Natural killer cell (primary cell): ENCODE data around the gene LEFTY1. TPM values are rescaled to one million over a fixed set of nuclear protein-coding genes. Genes with fewer than 3 reads are reported as not detected.
A peak's percentile ranks its signal among the peaks of the same experiment; 100 is the strongest.

Source experiments
- ATAC-seq, 3 donors: fragments of 150-1000 bp in 2 of 3; fragments of 200-7000 bp in 1 of 3; cut with Tn5 transposase; 1 replicate in 1 of 3; 2 replicates in 2 of 3; pipeline ENCODE4 v1.10.0; 2021; ENCODE audit warnings: mild to moderate bottlenecking in 2 of 3, moderate library complexity in 2 of 3
- DNase-seq, 2 donors: peaks; one replicate each; pipeline versions ENCODE4 v3.0.0 to v3.0.0-alpha.2; 2013 to 2021; ENCODE audit warnings: mixed read lengths in 1 of 2
- H3K27ac ChIP-seq: one replicate; pipeline ENCODE4 v1.5.1; 2013; ENCODE audit warnings: mild to moderate bottlenecking, low read length
- H3K27me3 ChIP-seq: one replicate; pipeline ENCODE4 v1.6.1; 2013; ENCODE audit warnings: low read length; ENCODE audit not compliant: control insufficient read depth, insufficient read depth
- H3K36me3 ChIP-seq: one replicate; pipeline ENCODE4 v1.6.1; 2013; ENCODE audit warnings: low read length; ENCODE audit not compliant: control insufficient read depth, insufficient read depth
- H3K4me1 ChIP-seq: one replicate; pipeline ENCODE4 v1.6.1; 2013; ENCODE audit warnings: low read length; ENCODE audit not compliant: control insufficient read depth, insufficient read depth
- H3K4me3 ChIP-seq: one replicate; pipeline ENCODE4 v1.5.1; 2013; ENCODE audit warnings: low read length
- H3K9me3 ChIP-seq: one replicate; pipeline ENCODE4 v1.6.1; 2013; ENCODE audit warnings: low read length; ENCODE audit not compliant: control insufficient read depth, insufficient read depth
- H3K27ac Mint-ChIP-seq, 2 donors: one replicate each; pipeline ENCODE4 v1.8.0; 2022; ENCODE audit warnings: mild to moderate bottlenecking in 2 of 2, mixed read lengths in 2 of 2, moderate library complexity in 1 of 2
- H3K27me3 Mint-ChIP-seq, 2 donors: one replicate each; pipeline ENCODE4 v1.8.0; 2022; ENCODE audit warnings: low read depth in 2 of 2, mixed read lengths in 2 of 2
- H3K36me3 Mint-ChIP-seq: one replicate; pipeline ENCODE4 v1.8.0; 2022; ENCODE audit warnings: mixed read lengths
- H3K4me1 Mint-ChIP-seq, 2 donors: one replicate each; pipeline ENCODE4 v1.8.0; 2022; ENCODE audit warnings: mixed read lengths in 2 of 2
- H3K4me3 Mint-ChIP-seq: one replicate; pipeline ENCODE4 v1.8.0; 2022; ENCODE audit warnings: mild to moderate bottlenecking, moderate library complexity, mixed read lengths
- H3K9me3 Mint-ChIP-seq, 2 donors: one replicate each; pipeline ENCODE4 v1.8.0; 2022; ENCODE audit warnings: mixed read lengths in 2 of 2
- CTCF ChIP-seq: fragments of 200-600 bp; IDR thresholded peaks from one replicate; pipeline ENCODE4 v1.8.0; 2022; ENCODE audit warnings: antibody characterized with exemption
- WGBS: methylation state at CpG from one replicate; pipeline ENCODE4 v1.1.7; 2013; ENCODE audit warnings: missing lambda C conversion rate; ENCODE audit not compliant: insufficient coverage; 5-methylcytosine and 5-hydroxymethylcytosine counted together
- intact Hi-C: fragments of 100-400 bp; cut with micrococcal nuclease; formaldehyde crosslinking; loops from one replicate; pipeline ENCODE4 v1.14.2; 2022
- total RNA-seq, 4 donors: library from RNA; stranded (reverse); fragments of 120-200 nt in 1 of 4; gene quantifications; one replicate each; pipeline versions ENCODE4 v1.2.3 to v1.2.4, GENCODE V29; 2013 to 2022

LEFTY1 gene
- total RNA-seq, 3 donors from 2014 or later (not counting 1 experiment from before 2014, with no cell fraction given) = not detected

DNA sequence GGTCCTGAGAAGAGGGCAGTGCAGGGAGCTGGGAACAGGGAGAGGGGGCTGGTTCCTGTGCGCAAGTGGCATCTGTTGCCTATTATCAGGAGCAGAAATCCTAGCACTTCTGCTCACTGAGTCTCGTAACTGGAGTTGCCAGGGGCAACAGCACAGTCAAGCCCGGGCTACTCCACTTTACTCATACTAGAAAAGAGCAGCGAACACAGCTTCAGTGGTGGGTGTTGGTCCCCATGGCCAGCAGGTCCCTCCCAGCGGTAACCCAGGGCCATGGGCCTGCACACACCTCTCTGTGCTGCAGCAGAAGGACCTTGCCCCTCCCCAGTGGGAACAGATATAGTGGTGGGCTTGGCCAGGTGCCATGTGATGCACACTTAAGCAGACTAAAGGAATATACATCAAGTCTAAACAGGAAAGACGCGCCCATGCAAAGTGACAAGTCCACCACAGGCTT is 26.6 kb upstream of the LEFTY1 start:
- intact Hi-C loops = no loop called here
- ATAC-seq (peak in 1 of 3 donors; percentile 22), DNase-seq (no peak)
- Histone ChIP-seq H3K9me3 (no peaks in the 10 kb centered on the region), H3K27me3 (no peaks in the 10 kb centered on the region), H3K4me3 (no peak overlapping the region), H3K4me1 (peaks cover 23% of the 10 kb centered on the region), H3K27ac (no peak overlapping the region), H3K36me3 (peaks cover 30% of the 10 kb centered on the region)
- no peak for TF ChIP-seq CTCF
- Mint-ChIP-seq H3K27ac (peak overlapping the region in 1 of 2 donors; percentile 61), H3K9me3 (no peaks in the 10 kb centered on the region), H3K36me3 (no peaks in the 10 kb centered on the region), H3K4me1 (peaks cover 32 to 39% of the 10 kb centered on the region in 2 donors), H3K4me3 (peak overlapping the region; percentile 28), H3K27me3 (no peaks in the 10 kb centered on the region)
- 90% methylated on average over 7 of the region's 7 CpGs for WGBS

- Histone ChIP-seq H3K9me3 (no peaks in the 10 kb centered on the region), H3K36me3 (peaks cover 26% of the 10 kb centered on the region), H3K4me1 (peaks cover 23% of the 10 kb centered on the region), H3K27ac (no peak overlapping the region), H3K4me3 (no peak overlapping the region), H3K27me3 (no peaks in the 10 kb centered on the region)
- Mint-ChIP-seq H3K27me3 (no peaks in the 10 kb centered on the region), H3K27ac (peak overlapping the region in 1 of 2 donors; percentile 61), H3K36me3 (no peaks in the 10 kb centered on the region), H3K4me3 (no peak overlapping the region), H3K4me1 (peaks cover 33 to 42% of the 10 kb centered on the region in 2 donors), H3K9me3 (no peaks in the 10 kb centered on the region)
- 97% methylated on average over 4 of the region's 6 CpGs for WGBS
- TF ChIP-seq CTCF = no peak
- ATAC-seq = no peak
- no peak for DNase-seq
- intact Hi-C loops = no loop called here
Measured at GRCh38 chr1:225914947-225915346, 26.0 kb upstream of the LEFTY1 start.

GRCh38 chr1:225914391-225914790 is 25.4 kb upstream of the LEFTY1 start:
- 86% methylated on average over 6 of the region's 6 CpGs for WGBS
- H3K9me3 Mint-ChIP-seq = no peaks in the 10 kb centered on the region

More at GRCh38 chr1:225914391-225914790, 25.4 kb upstream of the LEFTY1 start:
- Histone ChIP-seq H3K4me1 (peaks cover 23% of the 10 kb centered on the region), H3K27ac (no peak overlapping the region), H3K27me3 (no peaks in the 10 kb centered on the region), H3K4me3 (no peak overlapping the region), H3K9me3 (no peaks in the 10 kb centered on the region), H3K36me3 (peaks cover 20% of the 10 kb centered on the region)
- peaks cover 36 to 37% of the 10 kb centered on the region in 2 donors for H3K4me1 Mint-ChIP-seq
- intact Hi-C loops = no loop called here
- H3K36me3 Mint-ChIP-seq = no peaks in the 10 kb centered on the region
- no peak for DNase-seq
- H3K27ac Mint-ChIP-seq = no peak overlapping the region
- TF ChIP-seq CTCF = no peak
- ATAC-seq = no peak
- H3K4me3 Mint-ChIP-seq = no peak overlapping the region
- H3K27me3 Mint-ChIP-seq = no peaks in the 10 kb centered on the region
